ENCODE data around the gene GLIS1. TPM values are rescaled to one million over a fixed set of nuclear protein-coding genes. Genes with fewer than 3 reads are reported as not detected.

GLIS1 gene
- total RNA-seq, 1 donor from 2014 or later, result not detected

GRCh38 chr1:53517109-53517508, 221.9 kb downstream of the GLIS1 start:
- intact Hi-C loops (cut with micrococcal nuclease), result no loop called here

DNA sequence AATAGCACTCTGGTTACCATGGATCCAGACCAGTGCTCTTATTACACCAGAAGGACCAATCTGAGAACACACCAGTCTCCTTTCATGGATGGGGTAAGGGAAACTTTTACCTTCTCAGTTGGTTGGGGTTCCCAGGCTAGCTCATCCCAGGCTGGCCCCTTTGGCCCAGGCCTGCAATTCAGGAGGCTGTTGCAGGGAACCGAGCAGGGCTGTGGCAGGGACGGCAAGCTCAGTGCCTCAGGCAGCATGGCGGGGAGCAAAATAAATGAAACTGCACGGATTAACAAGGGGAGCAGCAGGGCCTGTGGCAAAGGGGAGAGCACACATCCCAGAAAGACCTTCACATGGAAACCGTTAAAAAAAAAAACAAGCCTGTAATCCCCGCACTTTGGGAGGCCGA, 222.8 kb downstream of the GLIS1 start:
- intact Hi-C loops (cut with micrococcal nuclease), result no loop called here

DNA sequence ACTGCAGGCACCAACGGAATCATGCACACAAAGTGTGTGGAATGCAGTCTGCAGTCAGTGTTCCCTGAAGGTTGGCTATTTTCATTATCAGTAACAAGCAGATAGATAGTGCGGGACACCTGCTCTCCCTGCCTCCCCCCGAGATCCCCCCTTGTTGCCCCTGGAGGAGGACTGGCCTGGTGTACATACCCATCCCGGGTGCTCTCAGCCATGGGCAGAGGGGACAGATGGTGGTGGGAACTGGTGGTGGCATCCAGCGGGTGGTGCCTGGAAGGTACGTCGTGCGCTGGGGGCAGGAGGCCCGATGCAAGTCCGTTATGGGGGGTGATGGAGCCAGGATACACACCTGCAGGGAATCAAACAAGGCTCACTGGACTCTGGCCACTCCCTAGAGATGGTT, 224.5 kb downstream of the GLIS1 start:
- intact Hi-C loops (cut with micrococcal nuclease), result no loop called here

DNA sequence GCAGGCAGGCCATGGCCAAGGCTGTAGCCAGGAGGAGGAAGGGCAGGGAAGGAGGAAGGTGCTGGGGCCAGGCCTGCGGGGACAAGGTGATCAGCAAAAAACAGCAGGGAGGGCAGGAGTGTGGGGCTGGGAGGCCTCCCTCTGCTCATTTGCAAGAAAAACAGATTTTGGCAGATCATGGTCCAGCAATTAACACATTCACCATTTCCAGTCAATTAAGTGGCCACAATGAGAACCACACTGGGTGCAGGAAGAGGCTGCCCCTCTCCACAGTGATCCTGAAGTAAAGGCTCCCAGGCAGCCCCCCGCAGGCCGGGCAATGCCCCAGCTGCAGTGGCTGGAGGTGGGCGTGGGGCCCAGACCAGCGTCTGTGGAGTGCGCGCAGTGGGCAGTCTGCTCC, 225.1 kb downstream of the GLIS1 start:
- intact Hi-C loops (cut with micrococcal nuclease), result no loop called here

DNA sequence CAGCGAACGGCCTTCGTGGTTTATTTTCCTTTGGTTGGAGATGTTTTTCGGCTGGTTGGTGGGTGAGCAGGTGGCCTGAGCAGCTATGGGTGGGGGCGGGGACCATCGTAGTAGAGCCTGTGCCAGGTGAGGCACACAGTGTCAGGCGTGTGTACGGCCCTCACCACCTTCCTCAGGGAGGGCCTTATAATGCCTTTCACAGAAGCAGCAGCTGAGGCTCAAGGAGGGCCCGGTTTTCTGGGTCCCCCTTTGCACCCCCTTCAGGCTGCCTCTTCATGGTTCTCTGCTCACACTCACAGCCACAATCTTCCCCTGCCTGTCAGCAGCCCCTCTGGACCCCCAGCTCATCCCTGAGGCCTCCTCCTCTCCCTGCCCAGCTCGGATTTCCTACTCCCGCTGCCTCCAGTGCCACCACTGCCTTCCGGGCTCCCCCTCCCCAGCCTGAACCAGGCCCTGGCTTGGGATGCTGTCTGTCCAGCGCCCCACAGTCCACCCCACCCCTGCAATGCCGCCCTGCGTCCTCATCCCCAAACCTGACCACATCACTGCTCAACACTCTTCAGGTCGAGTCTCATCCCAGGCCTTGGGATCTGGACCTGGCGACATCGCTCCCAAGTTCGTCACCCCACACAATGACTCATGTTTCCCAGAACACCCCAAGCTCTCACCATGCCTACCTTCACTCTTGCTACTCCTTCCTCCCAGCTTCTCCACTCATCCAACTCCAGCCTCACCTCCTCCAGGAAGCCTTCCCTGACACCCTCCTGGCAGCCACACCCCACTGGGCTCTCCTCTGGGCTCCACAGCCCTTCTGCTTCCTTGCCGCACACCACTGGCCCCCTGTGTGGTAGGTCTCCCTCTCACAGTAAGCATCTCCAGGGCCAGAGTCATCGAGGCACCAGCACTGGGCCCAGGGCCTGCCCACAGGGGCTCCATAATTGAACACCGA, 225.9 kb downstream of the GLIS1 start:
- intact Hi-C loops (cut with micrococcal nuclease), result no loop called here

GRCh38 chr1:53511933-53512806, 226.8 kb downstream of the GLIS1 start:
- intact Hi-C loops (cut with micrococcal nuclease), result no loop called here

- intact Hi-C loops (cut with micrococcal nuclease), result no loop called here
These were observed 227.5 kb downstream of the GLIS1 start for GRCh38 chr1:53511323-53511932.

- intact Hi-C loops (cut with micrococcal nuclease), result no loop called here
These were observed 228.7 kb downstream of the GLIS1 start for GRCh38 chr1:53510215-53510614.

- intact Hi-C loops (cut with micrococcal nuclease), result no loop called here
These were observed 229.2 kb downstream of the GLIS1 start for GRCh38 chr1:53509775-53510174.

DNA sequence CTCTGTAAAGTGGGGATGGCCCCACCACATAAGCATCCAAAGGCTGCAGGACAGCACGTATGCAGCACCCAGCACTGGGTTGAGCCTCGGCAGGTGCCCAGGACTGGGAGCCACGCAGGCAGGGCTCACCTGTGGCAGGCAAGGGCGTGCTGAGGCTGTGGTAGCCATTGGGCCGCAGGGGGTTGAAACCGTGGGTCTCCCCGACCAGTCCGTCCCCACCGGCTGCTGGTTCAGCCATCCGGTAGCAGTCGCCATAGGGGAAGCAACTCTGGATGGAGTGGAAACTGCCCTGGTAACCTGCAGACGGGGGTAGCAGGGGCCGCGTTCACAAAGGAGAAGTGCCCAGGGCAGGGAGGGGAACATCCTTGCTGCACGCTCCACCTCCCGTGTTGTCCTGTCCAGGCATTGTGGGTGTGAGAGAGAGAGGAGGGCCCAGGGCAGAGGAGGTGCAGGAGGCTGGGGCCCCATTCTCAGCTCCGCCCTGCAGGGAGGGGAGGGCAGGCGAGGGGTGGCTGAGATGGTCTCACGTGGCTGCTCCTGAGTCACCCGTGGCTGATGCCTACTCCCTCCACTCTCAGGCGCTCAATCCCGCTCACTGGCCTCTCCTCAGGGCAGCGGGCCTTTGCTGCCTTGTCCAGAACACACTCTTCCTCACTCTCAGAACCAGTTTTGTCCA, 229.8 kb downstream of the GLIS1 start:
- intact Hi-C loops (cut with micrococcal nuclease), result no loop called here

DNA sequence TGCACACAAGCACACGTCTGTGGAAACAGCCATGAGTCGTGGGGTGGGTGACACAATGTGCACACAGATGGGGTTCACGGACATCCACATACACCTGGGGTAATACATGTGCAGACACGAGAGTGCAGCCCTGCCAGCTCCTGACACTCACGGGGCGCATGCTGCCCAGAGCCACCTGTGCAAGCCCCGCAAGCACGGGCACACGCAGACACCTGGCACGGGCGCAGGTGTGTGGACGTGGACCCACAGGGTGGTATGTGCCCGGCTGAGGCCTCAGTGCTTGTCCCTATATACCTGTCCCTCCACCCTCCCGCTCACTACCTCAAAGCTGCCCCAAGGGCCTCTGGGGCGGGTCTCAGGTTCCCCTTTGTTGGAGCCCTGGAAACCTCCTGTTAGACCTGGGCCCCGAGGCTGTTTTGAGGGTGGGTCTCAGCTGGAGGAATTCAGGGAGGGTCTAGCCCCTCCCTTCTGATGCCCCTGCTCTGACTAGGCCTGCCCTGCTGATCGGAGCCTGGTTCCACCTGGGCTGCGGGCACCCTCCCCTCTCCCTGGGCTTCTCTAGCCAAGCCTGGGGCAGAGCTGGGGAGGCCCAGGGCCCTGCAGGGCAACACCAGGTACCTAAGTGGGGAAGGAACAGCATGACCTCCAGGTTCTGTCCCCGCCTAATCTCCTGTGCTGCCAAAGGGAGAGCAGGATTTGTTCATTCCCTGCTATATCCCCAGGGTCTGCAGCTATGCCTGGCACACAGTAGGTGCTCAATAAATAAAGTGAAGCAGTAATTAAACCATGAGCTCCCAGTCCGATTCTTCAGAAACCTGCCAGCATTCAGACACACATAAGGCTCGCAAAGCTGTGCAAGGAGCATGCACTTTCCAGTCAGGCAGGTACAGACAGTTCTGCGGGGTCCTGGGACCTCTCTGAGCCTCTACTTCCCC, 230.6 kb downstream of the GLIS1 start:
- intact Hi-C loops (cut with micrococcal nuclease), result no loop called here

- intact Hi-C loops (cut with micrococcal nuclease), result no loop called here
These were observed 231.7 kb downstream of the GLIS1 start for GRCh38 chr1:53507116-53507820.

DNA sequence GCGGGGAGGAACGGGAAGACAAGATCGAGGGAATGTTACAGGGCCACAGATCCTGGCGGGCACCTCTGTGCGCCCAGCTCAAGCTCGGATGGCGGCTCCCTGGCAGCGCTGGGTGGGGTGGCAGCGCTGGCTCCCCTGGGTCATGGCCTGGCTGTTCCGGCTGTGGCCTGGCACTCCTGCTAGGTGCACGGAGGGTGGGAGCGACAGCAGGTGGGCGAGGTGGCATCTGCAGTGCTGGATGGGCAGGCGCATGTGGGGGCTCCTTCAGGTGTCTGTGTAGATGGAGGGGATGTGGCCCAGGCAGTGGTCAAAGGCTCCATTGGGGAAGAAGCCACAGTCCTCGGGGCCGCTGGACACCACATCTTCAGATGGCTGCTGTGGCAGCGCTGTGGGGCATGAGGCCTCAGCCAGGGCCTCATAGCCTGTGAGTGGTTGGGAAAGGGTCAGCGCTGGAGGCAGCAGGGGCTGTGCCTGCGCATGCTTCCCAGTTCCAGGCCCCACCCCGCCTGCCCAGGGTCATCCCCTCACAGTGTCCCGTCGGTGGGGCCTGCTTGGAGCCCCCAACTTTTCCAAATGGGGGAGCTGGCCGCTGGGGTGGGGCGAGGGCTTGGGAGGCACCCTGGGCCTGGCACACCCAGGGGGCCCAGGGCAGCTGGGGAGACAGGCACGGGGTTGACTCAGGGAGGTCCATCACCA, 232.5 kb downstream of the GLIS1 start:
- intact Hi-C loops (cut with micrococcal nuclease), result no loop called here

DNA sequence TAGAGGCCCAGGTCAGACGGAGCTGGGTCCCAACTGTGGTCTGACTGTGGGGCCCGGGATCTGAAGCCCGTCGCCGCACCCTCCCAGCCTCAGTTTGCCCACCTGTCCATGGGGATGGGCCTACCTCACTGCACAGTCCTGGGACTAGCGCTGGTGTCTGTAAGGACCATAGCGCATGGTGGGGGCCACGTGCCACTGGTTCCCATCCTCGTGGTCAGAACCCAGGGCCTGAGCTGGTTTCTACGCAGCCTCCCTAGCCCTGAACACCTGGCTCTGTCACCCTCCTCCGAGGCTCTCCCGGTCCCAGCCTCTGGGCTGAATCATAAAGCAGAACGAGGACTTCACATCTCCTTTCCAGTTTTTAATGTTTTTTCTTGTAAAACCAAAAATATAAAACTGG, 233.1 kb downstream of the GLIS1 start:
- intact Hi-C loops (cut with micrococcal nuclease), result no loop called here

DNA sequence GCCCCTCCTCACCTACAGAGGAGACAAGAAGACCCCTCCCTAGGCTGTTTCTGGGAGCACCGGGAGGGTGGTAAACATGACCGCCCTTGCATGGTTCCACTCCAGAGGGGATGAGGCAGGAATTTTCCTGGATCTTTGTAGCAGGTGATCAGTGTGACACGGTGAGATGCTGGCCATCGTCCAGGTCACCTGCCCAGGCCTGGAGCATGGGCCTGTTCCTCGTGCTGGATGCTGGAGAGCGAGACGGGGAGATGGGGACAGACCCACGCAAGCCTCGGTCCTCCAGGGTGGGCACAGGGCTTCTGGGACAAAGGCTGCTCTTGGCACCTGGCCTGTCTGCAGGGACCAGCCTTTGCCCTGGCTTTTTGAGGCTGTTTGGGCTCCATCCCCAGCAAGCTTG, 233.6 kb downstream of the GLIS1 start:
- intact Hi-C loops (cut with micrococcal nuclease), result no loop called here

DNA sequence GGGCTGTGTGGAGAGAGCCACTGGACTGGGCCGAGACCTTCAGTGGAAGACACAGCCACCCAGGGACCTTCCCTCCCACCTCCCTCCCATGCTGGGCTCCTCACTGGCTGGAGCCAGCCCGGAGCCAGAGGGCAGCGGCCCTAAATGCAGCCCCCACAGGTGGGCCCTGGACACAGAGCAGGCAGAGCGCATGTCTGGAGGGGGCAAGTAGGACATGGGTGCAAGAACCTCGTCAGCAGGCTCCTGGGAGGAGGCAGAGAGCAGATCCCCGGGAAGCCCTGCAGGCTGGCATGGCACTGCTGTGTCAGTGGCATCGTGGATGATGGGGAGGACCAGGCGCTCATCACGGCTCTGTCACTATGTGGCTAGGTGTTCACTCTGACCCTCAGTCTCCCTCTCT, 234.1 kb downstream of the GLIS1 start:
- intact Hi-C loops (cut with micrococcal nuclease), result no loop called here

- intact Hi-C loops (cut with micrococcal nuclease), result no loop called here
These were observed 235.3 kb downstream of the GLIS1 start for GRCh38 chr1:53503433-53504217.

All from T-helper 1 cell treated with Interleukin-12 subunit alpha and Interleukin-12 subunit beta and Interleukin-4 antibody, amounts not matched to agents 30 ng/mL and 1 ng/mL, for 36 hours (primary cell).